Right lobe of liver (tissue), 4 donors: ENCODE results near the gene OBP2B.

Source experiments
- CTCF ChIP-seq, 4 donors: fragments of 200-600 bp in 3 of 4; fragments of 450-650 bp in 1 of 4; IDR thresholded peaks; one replicate each; pipeline versions ENCODE4 v1.5.1 to v1.8.0; 2016 to 2022; ENCODE audit warnings: antibody characterized with exemption in 4 of 4, mild to moderate bottlenecking in 2 of 4
- POLR2A ChIP-seq: fragments of 450-650 bp; IDR thresholded peaks from one replicate; pipeline ENCODE4 v1.6.1; 2017; ENCODE audit warnings: antibody characterized with exemption, mild to moderate bottlenecking
- donor health status: DM: no; HTN: no; CAD: no.
- donor health status: DM: no; HTN: no; CAD: no.
- donor health status: DM: no; HTN: yes; CAD: no.

GRCh38 chr9:133191989-133192388 is 17.1 kb downstream of the OBP2B start:
- TF ChIP-seq CTCF (IDR thresholded peaks at IDR 0.05) (no peak), POLR2A (no peak)
